ENCODE measurements around the gene RAB9A. TPM values are rescaled to one million over a fixed set of nuclear protein-coding genes. Genes with fewer than 3 reads are reported as not detected.
"Not testable (repeated sequence)": the region's sequence is repeated elsewhere in the genome, so short reads cannot be mapped to it uniquely, and the experiment has no call there.

The RAB9A gene, protein sequence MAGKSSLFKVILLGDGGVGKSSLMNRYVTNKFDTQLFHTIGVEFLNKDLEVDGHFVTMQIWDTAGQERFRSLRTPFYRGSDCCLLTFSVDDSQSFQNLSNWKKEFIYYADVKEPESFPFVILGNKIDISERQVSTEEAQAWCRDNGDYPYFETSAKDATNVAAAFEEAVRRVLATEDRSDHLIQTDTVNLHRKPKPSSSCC
- total RNA-seq = 10 to 100 TPM in 5 of 6 experiments, 1 to 10 TPM in 1; 9.9 to 20.8 (median 12.7) TPM
- long read RNA-seq, transcript RAB9A-202 (3 exons, 2,039 nt) = major isoform, 7 of 9 reads
- long read RNA-seq, partial matches to known transcripts = 0 of 9 reads
- long read RNA-seq, other reads (novel, unspliced or antisense) = 1 of 9 reads

DNA sequence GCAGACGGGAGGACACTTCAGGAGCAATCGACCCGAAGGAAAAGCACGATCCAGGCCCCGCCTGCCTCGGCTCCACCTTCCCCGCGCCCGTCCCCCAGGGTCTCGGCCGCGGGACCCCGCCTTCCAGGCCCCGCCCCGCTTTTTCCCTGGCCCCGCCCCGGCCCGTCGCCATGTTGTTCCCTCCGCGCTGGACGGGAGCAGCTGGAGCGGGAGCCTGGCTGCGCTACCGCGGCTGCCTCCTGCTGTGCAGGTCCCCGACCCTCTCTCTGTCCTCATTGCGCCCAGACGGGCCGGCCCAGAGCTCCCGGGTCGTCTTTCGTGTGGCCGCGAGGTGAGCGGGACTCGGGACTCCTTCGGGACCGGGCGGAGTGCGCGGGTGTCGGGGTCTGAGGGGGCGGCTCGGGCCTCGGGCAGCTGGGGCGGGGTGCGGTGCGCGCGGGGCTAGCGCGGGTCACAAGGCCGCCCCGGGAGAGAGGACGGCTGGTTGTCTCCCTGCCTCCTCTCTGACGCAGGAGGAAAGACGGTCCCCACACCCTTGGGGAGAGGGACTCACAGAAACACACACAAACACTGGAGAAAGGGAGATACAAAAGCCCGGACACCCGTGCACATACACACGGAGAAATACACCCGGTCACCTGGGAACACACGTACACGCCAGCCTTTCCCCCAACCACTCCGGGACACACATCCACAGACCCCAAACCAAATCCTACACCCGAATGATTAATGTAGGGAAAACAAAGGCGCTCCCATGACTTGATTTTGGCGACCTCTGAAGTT, at the start of gene RAB9A:
Gene RAB9A (plus strand): TSS at position 171 of the 783 bp plus-strand sequence. CDS start 19,619 bp downstream, outside the sequence.
- ATAC-seq (peak; percentile 97 to 99 (median 98)), DNase-seq (peak; percentile 87 to 90 (median 90))
- Histone ChIP-seq H3K36me3 (no peaks in the 10 kb centered on the region), H3K27me3 (peaks cover 0 to 3% of the 10 kb centered on the region in 2 donors), H3K9me3 (no peaks in the 10 kb centered on the region), H3K27ac (peak within 1 kb of the TSS; percentile 89 to 94 (median 90)), H3K4me3 (peak within 1 kb of the TSS; percentile 59 to 71 (median 60)), H3K4me1 (peaks cover 0 to 11% (median 0%) of the 10 kb centered on the region in 4 donors)
- TF ChIP-seq, protein P1, sequence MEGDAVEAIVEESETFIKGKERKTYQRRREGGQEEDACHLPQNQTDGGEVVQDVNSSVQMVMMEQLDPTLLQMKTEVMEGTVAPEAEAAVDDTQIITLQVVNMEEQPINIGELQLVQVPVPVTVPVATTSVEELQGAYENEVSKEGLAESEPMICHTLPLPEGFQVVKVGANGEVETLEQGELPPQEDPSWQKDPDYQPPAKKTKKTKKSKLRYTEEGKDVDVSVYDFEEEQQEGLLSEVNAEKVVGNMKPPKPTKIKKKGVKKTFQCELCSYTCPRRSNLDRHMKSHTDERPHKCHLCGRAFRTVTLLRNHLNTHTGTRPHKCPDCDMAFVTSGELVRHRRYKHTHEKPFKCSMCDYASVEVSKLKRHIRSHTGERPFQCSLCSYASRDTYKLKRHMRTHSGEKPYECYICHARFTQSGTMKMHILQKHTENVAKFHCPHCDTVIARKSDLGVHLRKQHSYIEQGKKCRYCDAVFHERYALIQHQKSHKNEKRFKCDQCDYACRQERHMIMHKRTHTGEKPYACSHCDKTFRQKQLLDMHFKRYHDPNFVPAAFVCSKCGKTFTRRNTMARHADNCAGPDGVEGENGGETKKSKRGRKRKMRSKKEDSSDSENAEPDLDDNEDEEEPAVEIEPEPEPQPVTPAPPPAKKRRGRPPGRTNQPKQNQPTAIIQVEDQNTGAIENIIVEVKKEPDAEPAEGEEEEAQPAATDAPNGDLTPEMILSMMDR (IDR thresholded peaks at IDR 0.05) = no peak
- TF ChIP-seq POLR2A (IDR thresholded peaks at IDR 0.05) = peak; percentile 79
- WGBS (ENCODE audit: insufficient coverage, low coverage, low lambda C conversion rate, missing lambda C conversion rate) = 4% methylated on average over 34 of the region's 68 CpGs
- intact Hi-C loops (cut with DNase I) = no loop called here

- not testable (repeated sequence) for H3K4me3 ChIP-seq, H3K27me3 ChIP-seq, H3K4me1 ChIP-seq, H3K27ac ChIP-seq, H3K9me3 ChIP-seq, H3K36me3 ChIP-seq, DNase-seq, ATAC-seq
- intact Hi-C loops (cut with DNase I) = loop anchor here in 1 of 2 donors (10.0 kb wide), 1 partner anchor 137 kb away; no protein-coding TSS in a partner anchor
- 6% methylated on average over 2 of the region's 4 CpGs for WGBS (ENCODE audit: insufficient coverage, low coverage, low lambda C conversion rate, missing lambda C conversion rate)
Measured at GRCh38 chrX:13641684-13642083, 47.2 kb upstream of the RAB9A start.

DNA sequence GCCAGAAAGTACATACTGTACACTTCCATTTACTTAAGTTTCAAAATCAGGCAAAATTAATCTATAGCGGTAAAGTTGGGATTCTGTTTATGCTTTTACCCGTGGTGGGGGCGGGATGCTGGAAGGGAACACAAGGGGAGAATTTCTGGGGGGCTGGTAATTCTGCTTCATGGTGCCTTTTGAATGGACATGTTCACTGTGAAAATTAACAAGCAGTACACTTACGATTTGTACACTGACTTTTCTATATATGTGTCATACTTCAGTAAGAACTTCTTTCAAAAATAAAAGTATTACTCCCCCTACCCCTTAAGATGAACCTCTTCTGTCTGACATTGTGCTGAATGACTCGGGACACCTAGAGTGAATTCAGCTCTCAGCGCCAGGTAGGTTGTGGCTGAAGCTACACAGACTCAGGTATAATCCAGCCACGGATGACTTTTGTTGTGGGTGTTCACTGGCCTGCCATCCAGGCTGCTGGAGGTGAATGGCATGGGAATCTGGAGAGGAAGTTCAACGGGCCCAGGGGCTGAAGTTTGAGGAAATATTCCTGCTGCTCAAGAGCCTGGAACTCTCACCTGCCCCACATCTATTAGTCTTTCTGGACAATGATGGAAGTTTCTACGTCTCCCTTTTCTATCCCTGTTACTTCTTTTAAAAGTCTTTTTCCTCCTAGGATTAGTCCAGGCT, 43.3 kb upstream of the RAB9A start:
- Histone ChIP-seq H3K27me3 (no peaks in the 10 kb centered on the region), H3K4me3 (no peak overlapping the region), H3K27ac (no peak overlapping the region), H3K36me3 (no peaks in the 10 kb centered on the region), H3K4me1 (no peaks in the 10 kb centered on the region), H3K9me3 (no peaks in the 10 kb centered on the region)
- DNase-seq (no peak), ATAC-seq (no peak)
- 36% methylated on average over 9 of the region's 9 CpGs for WGBS (ENCODE audit: insufficient coverage, low coverage, low lambda C conversion rate, missing lambda C conversion rate)
- intact Hi-C loops (cut with DNase I) = loop anchor here (5.0 to 10.0 kb wide), 2 partner anchors 138 to 141 kb away; no protein-coding TSS in a partner anchor
- TF ChIP-seq POLR2A (IDR thresholded peaks at IDR 0.05) = no peak
- TF ChIP-seq, protein P1 (IDR thresholded peaks at IDR 0.05) = no peak

DNA sequence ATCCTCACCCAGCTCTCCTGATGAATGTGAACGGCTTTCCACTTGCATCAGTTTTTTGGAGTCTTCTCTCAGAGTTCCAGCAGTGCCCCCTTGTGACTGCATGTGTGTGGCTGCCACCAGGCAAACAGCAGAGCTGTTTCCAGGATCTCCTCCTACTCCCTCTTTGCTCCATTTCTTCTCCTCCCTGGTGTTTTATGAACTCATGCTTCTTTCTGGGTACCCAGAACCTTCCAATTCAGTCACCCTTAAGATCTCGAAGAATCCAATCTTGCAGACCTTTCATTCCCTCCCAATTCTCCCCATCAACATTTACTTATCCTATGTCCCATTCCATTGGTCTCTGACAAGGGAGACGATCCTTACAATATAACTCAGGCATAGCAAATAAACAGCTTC, 42.8 kb upstream of the RAB9A start:
- Histone ChIP-seq H3K4me3 (no peak overlapping the region), H3K27ac (no peak overlapping the region), H3K9me3 (no peaks in the 10 kb centered on the region), H3K36me3 (no peaks in the 10 kb centered on the region), H3K27me3 (no peaks in the 10 kb centered on the region), H3K4me1 (no peaks in the 10 kb centered on the region)
- 25% methylated on average over 3 of the region's 3 CpGs for WGBS (ENCODE audit: insufficient coverage, low coverage, low lambda C conversion rate, missing lambda C conversion rate)
- peak; percentile 48 to 61 (median 60) for DNase-seq
- ATAC-seq = peak; percentile 76 to 96 (median 88)
- intact Hi-C loops (cut with DNase I) = loop anchor here (5.0 to 10.0 kb wide), 2 partner anchors 139 to 141 kb away; no protein-coding TSS in a partner anchor
- TF ChIP-seq, protein P1 (IDR thresholded peaks at IDR 0.05) = peak; percentile 49 to 73 (median 64)
- no peak for TF ChIP-seq POLR2A (IDR thresholded peaks at IDR 0.05)

All from right lobe of liver (tissue), 6 donors.